ENCODE data around the gene CALHM3.

CALHM3 gene

GRCh38 chr10:103474077-103474476 is 5.0 kb downstream of the CALHM3 start:
- Histone ChIP-seq H3K9ac (ENCODE audit: low read length) (no peak overlapping the region), H3F3A (ENCODE audit: insufficient read depth, low read length) (no peaks in the 10 kb centered on the region), H3K4me2 (ENCODE audit: low read length) (no peak overlapping the region), H4K20me1 (ENCODE audit: insufficient read depth, low read length) (no peaks in the 10 kb centered on the region), H3K79me2 (ENCODE audit: insufficient read depth, low read length) (no peaks in the 10 kb centered on the region), H3K27ac (ENCODE audit: low read depth, low read length, poor library complexity, severe bottlenecking) (no peak overlapping the region), H3K36me3 (ENCODE audit: insufficient read depth, low read length) (no peaks in the 10 kb centered on the region), H3K4me1 (ENCODE audit: insufficient read depth, low read length, severe bottlenecking) (peaks cover 30% of the 10 kb centered on the region), H3K27me3 (ENCODE audit: insufficient read depth, low read length) (no peaks in the 10 kb centered on the region), H3K9me2 (ENCODE audit: low read depth, low read length) (no peaks in the 10 kb centered on the region), H3K4me3 (ENCODE audit: low read depth, low read length, poor library complexity, severe bottlenecking) (no peak overlapping the region), H3K9me3 (ENCODE audit: low read length) (no peaks in the 10 kb centered on the region), H2AFZ (ENCODE audit: low read length) (no peak overlapping the region)
- TF ChIP-seq CTCF (IDR thresholded peaks at IDR 0.05; ENCODE audit: low read length) (no peak), EZH2 (IDR thresholded peaks at IDR 0.05; ENCODE audit: borderline replicate concordance, low read length) (no peak)

GRCh38 chr10:103473261-103473671 is 5.8 kb downstream of the CALHM3 start:
- no peaks in the 10 kb centered on the region for H3K9me2 ChIP-seq (ENCODE audit: low read depth, low read length)
- no peak overlapping the region for H3K4me3 ChIP-seq (ENCODE audit: low read depth, low read length, poor library complexity, severe bottlenecking)
- no peak overlapping the region for H3K9ac ChIP-seq (ENCODE audit: low read length)
- H3K9me3 ChIP-seq (ENCODE audit: low read length) = no peaks in the 10 kb centered on the region
- no peaks in the 10 kb centered on the region for H3K36me3 ChIP-seq (ENCODE audit: insufficient read depth, low read length)
- TF ChIP-seq CTCF (IDR thresholded peaks at IDR 0.05; ENCODE audit: low read length) = no peak
- no peak for TF ChIP-seq EZH2 (IDR thresholded peaks at IDR 0.05; ENCODE audit: borderline replicate concordance, low read length)
- no peak overlapping the region for H3K27ac ChIP-seq (ENCODE audit: low read depth, low read length, poor library complexity, severe bottlenecking)
- H3K79me2 ChIP-seq (ENCODE audit: insufficient read depth, low read length) = no peaks in the 10 kb centered on the region
- no peaks in the 10 kb centered on the region for H3F3A ChIP-seq (ENCODE audit: insufficient read depth, low read length)
- no peak overlapping the region for H2AFZ ChIP-seq (ENCODE audit: low read length)
- H3K4me1 ChIP-seq (ENCODE audit: insufficient read depth, low read length, severe bottlenecking) = peaks cover 30% of the 10 kb centered on the region
- H3K4me2 ChIP-seq (ENCODE audit: low read length) = no peak overlapping the region
- no peaks in the 10 kb centered on the region for H3K27me3 ChIP-seq (ENCODE audit: insufficient read depth, low read length)
- H4K20me1 ChIP-seq (ENCODE audit: insufficient read depth, low read length) = no peaks in the 10 kb centered on the region

GRCh38 chr10:103472005-103472404 is 7.0 kb downstream of the CALHM3 start:
- no peaks in the 10 kb centered on the region for H3K27me3 ChIP-seq (ENCODE audit: insufficient read depth, low read length)
- TF ChIP-seq CTCF (IDR thresholded peaks at IDR 0.05; ENCODE audit: low read length) = no peak
- TF ChIP-seq EZH2 (IDR thresholded peaks at IDR 0.05; ENCODE audit: borderline replicate concordance, low read length) = no peak
- no peaks in the 10 kb centered on the region for H4K20me1 ChIP-seq (ENCODE audit: insufficient read depth, low read length)
- peak overlapping the region; percentile 91 for H3K27ac ChIP-seq (ENCODE audit: low read depth, low read length, poor library complexity, severe bottlenecking)
- peaks cover 42% of the 10 kb centered on the region for H3K4me1 ChIP-seq (ENCODE audit: insufficient read depth, low read length, severe bottlenecking)
- H3K79me2 ChIP-seq (ENCODE audit: insufficient read depth, low read length) = no peaks in the 10 kb centered on the region
- H3K9me3 ChIP-seq (ENCODE audit: low read length) = no peaks in the 10 kb centered on the region
- no peaks in the 10 kb centered on the region for H3K9me2 ChIP-seq (ENCODE audit: low read depth, low read length)
- peak overlapping the region; percentile 55; the same call in 1 of the 2 replicates for H3K9ac ChIP-seq (ENCODE audit: low read length)
- peak overlapping the region; percentile 40 for H3K4me3 ChIP-seq (ENCODE audit: low read depth, low read length, poor library complexity, severe bottlenecking)
- H3F3A ChIP-seq (ENCODE audit: insufficient read depth, low read length) = no peaks in the 10 kb centered on the region
- H2AFZ ChIP-seq (ENCODE audit: low read length) = no peak overlapping the region
- H3K36me3 ChIP-seq (ENCODE audit: insufficient read depth, low read length) = no peaks in the 10 kb centered on the region
- H3K4me2 ChIP-seq (ENCODE audit: low read length) = peak overlapping the region; percentile 55

Data from OCI-LY1 (cell line).